Measurements from ENCODE around the gene PTAFR.

The PTAFR gene

GRCh38 chr1:28122183-28122582 is 54.3 kb downstream of the PTAFR start:
- H3K9me3 ChIP-seq (ENCODE audit: control insufficient read depth in 5 of 5, low read length in 5 of 5) = no peaks in the 10 kb centered on the region
- H3K9ac ChIP-seq (ENCODE audit: low read length in 5 of 5) = no peak overlapping the region
- no peak overlapping the region for H3K27ac ChIP-seq (ENCODE audit: low read depth, low read length)
- H3K4me1 ChIP-seq (ENCODE audit: control insufficient read depth in 5 of 5, insufficient read depth in 5 of 5, low read length in 5 of 5) = peaks cover 0 to 9% (median 3%) of the 10 kb centered on the region in 5 donors
- no peak overlapping the region for H3K4me3 ChIP-seq (ENCODE audit: low read depth in 1 of 5, low read length in 5 of 5)
- H3K36me3 ChIP-seq (ENCODE audit: control insufficient read depth in 5 of 5, insufficient read depth in 5 of 5, low read length in 5 of 5) = no peaks in the 10 kb centered on the region
- no peaks in the 10 kb centered on the region for H3K27me3 ChIP-seq (ENCODE audit: control insufficient read depth in 5 of 5, insufficient read depth in 4 of 5, low read length in 5 of 5)

- H3K4me1 ChIP-seq (ENCODE audit: control insufficient read depth in 5 of 5, insufficient read depth in 5 of 5, low read length in 5 of 5) = peaks cover 0 to 9% (median 0%) of the 10 kb centered on the region in 5 donors
- no peak overlapping the region for H3K9ac ChIP-seq (ENCODE audit: low read length in 5 of 5)
- no peak overlapping the region for H3K4me3 ChIP-seq (ENCODE audit: low read depth in 1 of 5, low read length in 5 of 5)
- H3K27ac ChIP-seq (ENCODE audit: low read depth, low read length) = no peak overlapping the region
- H3K9me3 ChIP-seq (ENCODE audit: control insufficient read depth in 5 of 5, low read length in 5 of 5) = no peaks in the 10 kb centered on the region
- H3K36me3 ChIP-seq (ENCODE audit: control insufficient read depth in 5 of 5, insufficient read depth in 5 of 5, low read length in 5 of 5) = no peaks in the 10 kb centered on the region
- H3K27me3 ChIP-seq (ENCODE audit: control insufficient read depth in 5 of 5, insufficient read depth in 4 of 5, low read length in 5 of 5) = no peaks in the 10 kb centered on the region
These were observed 56.9 kb downstream of the PTAFR start for GRCh38 chr1:28119556-28119955.

DNA sequence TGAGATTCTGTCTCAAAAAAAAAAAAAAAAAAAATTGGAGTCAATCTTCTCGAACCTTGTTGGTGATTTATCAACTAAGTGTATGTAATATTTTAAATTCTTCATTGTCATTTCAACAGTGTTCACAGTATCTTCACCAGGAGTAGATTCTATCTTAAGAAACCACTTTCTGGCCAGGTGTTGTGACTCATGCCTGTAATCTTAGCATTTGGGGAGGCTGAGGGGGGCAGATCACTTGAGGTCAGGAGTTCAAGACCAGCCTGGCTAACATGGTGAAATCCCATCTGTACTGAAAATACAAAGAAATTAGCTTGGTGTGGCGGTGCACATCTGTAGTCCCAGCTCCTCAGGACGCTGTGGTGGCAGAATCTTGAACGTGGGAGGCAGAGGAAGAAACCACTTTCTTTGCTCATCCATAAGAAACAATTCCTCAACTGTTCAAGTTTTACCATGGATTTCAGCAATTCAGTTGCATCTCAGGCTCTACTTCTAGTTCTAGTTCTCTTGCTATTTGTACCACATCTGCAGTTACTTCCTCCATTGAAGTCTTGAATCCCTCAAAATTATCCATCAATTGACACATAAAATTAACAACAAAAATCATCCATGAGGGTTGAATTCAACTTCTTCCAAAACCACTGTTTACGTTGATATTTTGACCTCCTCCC is 57.7 kb downstream of the PTAFR start:
- H3K9me3 ChIP-seq (ENCODE audit: control insufficient read depth in 5 of 5, low read length in 5 of 5) = no peaks in the 10 kb centered on the region
- H3K27me3 ChIP-seq (ENCODE audit: control insufficient read depth in 5 of 5, insufficient read depth in 4 of 5, low read length in 5 of 5) = no peaks in the 10 kb centered on the region
- no peak overlapping the region for H3K4me3 ChIP-seq (ENCODE audit: low read depth in 1 of 5, low read length in 5 of 5)
- H3K9ac ChIP-seq (ENCODE audit: low read length in 5 of 5) = no peak overlapping the region
- peaks cover 0 to 9% (median 0%) of the 10 kb centered on the region in 5 donors for H3K4me1 ChIP-seq (ENCODE audit: control insufficient read depth in 5 of 5, insufficient read depth in 5 of 5, low read length in 5 of 5)
- no peak overlapping the region for H3K27ac ChIP-seq (ENCODE audit: low read depth, low read length)
- no peaks in the 10 kb centered on the region for H3K36me3 ChIP-seq (ENCODE audit: control insufficient read depth in 5 of 5, insufficient read depth in 5 of 5, low read length in 5 of 5)

DNA sequence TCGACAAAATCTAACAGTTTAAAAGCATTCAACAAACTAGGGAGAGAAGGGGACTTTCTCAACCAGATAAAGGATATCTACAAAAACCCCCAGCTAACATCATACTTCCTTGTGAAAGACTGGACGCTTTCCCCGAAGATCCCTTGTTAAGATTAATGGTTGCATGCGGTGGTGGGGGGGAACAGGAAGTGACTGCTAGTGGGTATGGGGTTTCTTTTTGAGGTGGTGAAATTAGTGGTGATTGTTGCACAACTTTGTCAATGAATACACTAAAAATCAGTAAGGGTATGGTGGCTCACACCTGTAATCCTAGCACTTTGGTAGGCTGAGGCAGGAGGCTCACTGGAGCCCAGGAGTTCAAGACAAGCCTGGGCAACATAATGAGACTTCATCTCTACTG is 61.2 kb downstream of the PTAFR start:
- no peaks in the 10 kb centered on the region for H3K36me3 ChIP-seq (ENCODE audit: control insufficient read depth in 5 of 5, insufficient read depth in 5 of 5, low read length in 5 of 5)

DNA sequence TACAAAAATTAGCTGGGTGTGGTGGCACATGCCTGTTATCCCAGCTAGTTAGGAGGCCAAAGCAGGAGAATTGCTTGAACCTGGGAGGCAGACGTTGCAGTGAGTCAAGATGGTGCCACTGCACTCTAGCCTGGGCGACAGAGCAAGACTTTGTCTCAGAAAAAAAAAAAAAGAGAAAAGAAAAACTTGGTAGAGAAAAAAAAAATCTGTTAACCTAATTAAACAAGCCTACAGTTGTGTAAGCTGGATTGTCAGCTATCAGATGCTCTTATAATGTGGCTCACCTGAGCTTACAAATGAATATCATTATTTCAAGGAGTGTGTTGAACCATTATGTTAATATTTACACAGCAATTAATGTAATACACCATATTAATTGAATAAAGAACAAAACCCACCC is 61.6 kb downstream of the PTAFR start:
- Histone ChIP-seq H3K4me3 (ENCODE audit: low read depth in 1 of 5, low read length in 5 of 5) (no peak overlapping the region), H3K27ac (ENCODE audit: low read depth, low read length) (no peak overlapping the region), H3K9ac (ENCODE audit: low read length in 5 of 5) (no peak overlapping the region), H3K36me3 (ENCODE audit: control insufficient read depth in 5 of 5, insufficient read depth in 5 of 5, low read length in 5 of 5) (no peaks in the 10 kb centered on the region), H3K4me1 (ENCODE audit: control insufficient read depth in 5 of 5, insufficient read depth in 5 of 5, low read length in 5 of 5) (no peaks in the 10 kb centered on the region), H3K9me3 (ENCODE audit: control insufficient read depth in 5 of 5, low read length in 5 of 5) (no peaks in the 10 kb centered on the region), H3K27me3 (ENCODE audit: control insufficient read depth in 5 of 5, insufficient read depth in 4 of 5, low read length in 5 of 5) (no peaks in the 10 kb centered on the region)

More for the DNA sequence above, 61.2 kb downstream of the PTAFR start:
- H3K27me3 ChIP-seq (ENCODE audit: control insufficient read depth in 5 of 5, insufficient read depth in 4 of 5, low read length in 5 of 5) = no peaks in the 10 kb centered on the region
- H3K9me3 ChIP-seq (ENCODE audit: control insufficient read depth in 5 of 5, low read length in 5 of 5) = no peaks in the 10 kb centered on the region
- no peak overlapping the region for H3K4me3 ChIP-seq (ENCODE audit: low read depth in 1 of 5, low read length in 5 of 5)
- no peak overlapping the region for H3K9ac ChIP-seq (ENCODE audit: low read length in 5 of 5)
- no peak overlapping the region for H3K27ac ChIP-seq (ENCODE audit: low read depth, low read length)
- H3K4me1 ChIP-seq (ENCODE audit: control insufficient read depth in 5 of 5, insufficient read depth in 5 of 5, low read length in 5 of 5) = no peaks in the 10 kb centered on the region

DNA sequence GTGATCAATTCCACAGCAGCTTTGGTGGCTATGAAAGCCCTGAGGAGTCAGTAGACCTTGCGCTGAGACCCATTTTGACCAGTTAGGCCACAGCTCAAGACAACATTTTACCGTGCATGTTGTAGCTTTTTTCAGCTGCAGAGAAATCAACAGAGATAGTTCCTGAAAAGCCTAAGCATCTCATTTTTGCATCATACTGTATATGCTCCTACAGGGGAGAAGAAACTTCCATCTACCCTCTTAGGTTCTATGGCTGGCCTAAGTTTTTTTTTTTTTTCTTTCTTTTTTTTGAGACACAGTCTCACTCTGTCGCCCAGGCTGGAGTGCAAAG is 63.3 kb downstream of the PTAFR start:
- H3K27me3 ChIP-seq (ENCODE audit: control insufficient read depth in 5 of 5, insufficient read depth in 4 of 5, low read length in 5 of 5) = no peaks in the 10 kb centered on the region
- no peaks in the 10 kb centered on the region for H3K36me3 ChIP-seq (ENCODE audit: control insufficient read depth in 5 of 5, insufficient read depth in 5 of 5, low read length in 5 of 5)
- no peak overlapping the region for H3K4me3 ChIP-seq (ENCODE audit: low read depth in 1 of 5, low read length in 5 of 5)
- H3K9ac ChIP-seq (ENCODE audit: low read length in 5 of 5) = no peak overlapping the region
- H3K4me1 ChIP-seq (ENCODE audit: control insufficient read depth in 5 of 5, insufficient read depth in 5 of 5, low read length in 5 of 5) = no peaks in the 10 kb centered on the region
- H3K9me3 ChIP-seq (ENCODE audit: control insufficient read depth in 5 of 5, low read length in 5 of 5) = no peaks in the 10 kb centered on the region
- no peak overlapping the region for H3K27ac ChIP-seq (ENCODE audit: low read depth, low read length)

- Histone ChIP-seq H3K4me3 (ENCODE audit: low read depth in 1 of 5, low read length in 5 of 5) (no peak overlapping the region), H3K4me1 (ENCODE audit: control insufficient read depth in 5 of 5, insufficient read depth in 5 of 5, low read length in 5 of 5) (peaks cover 0 to 2% (median 0%) of the 10 kb centered on the region in 5 donors), H3K27ac (ENCODE audit: low read depth, low read length) (no peak overlapping the region), H3K27me3 (ENCODE audit: control insufficient read depth in 5 of 5, insufficient read depth in 4 of 5, low read length in 5 of 5) (no peaks in the 10 kb centered on the region), H3K9ac (ENCODE audit: low read length in 5 of 5) (no peak overlapping the region), H3K9me3 (ENCODE audit: control insufficient read depth in 5 of 5, low read length in 5 of 5) (no peaks in the 10 kb centered on the region), H3K36me3 (ENCODE audit: control insufficient read depth in 5 of 5, insufficient read depth in 5 of 5, low read length in 5 of 5) (no peaks in the 10 kb centered on the region)
These were observed 63.9 kb downstream of the PTAFR start for GRCh38 chr1:28112388-28113241.

- H3K36me3 ChIP-seq (ENCODE audit: control insufficient read depth in 5 of 5, insufficient read depth in 5 of 5, low read length in 5 of 5) = no peaks in the 10 kb centered on the region
- no peaks in the 10 kb centered on the region for H3K9me3 ChIP-seq (ENCODE audit: control insufficient read depth in 5 of 5, low read length in 5 of 5)
- no peak overlapping the region for H3K4me3 ChIP-seq (ENCODE audit: low read depth in 1 of 5, low read length in 5 of 5)
- H3K27me3 ChIP-seq (ENCODE audit: control insufficient read depth in 5 of 5, insufficient read depth in 4 of 5, low read length in 5 of 5) = no peaks in the 10 kb centered on the region
- peaks cover 0 to 6% (median 0%) of the 10 kb centered on the region in 5 donors for H3K4me1 ChIP-seq (ENCODE audit: control insufficient read depth in 5 of 5, insufficient read depth in 5 of 5, low read length in 5 of 5)
- no peak overlapping the region for H3K9ac ChIP-seq (ENCODE audit: low read length in 5 of 5)
- H3K27ac ChIP-seq (ENCODE audit: low read depth, low read length) = no peak overlapping the region
These were observed 65.3 kb downstream of the PTAFR start for GRCh38 chr1:28111157-28111556.

GRCh38 chr1:28110555-28110954 is 65.9 kb downstream of the PTAFR start:
- no peaks in the 10 kb centered on the region for H3K27me3 ChIP-seq (ENCODE audit: control insufficient read depth in 5 of 5, insufficient read depth in 4 of 5, low read length in 5 of 5)
- H3K27ac ChIP-seq (ENCODE audit: low read depth, low read length) = no peak overlapping the region
- peaks cover 0 to 6% (median 0%) of the 10 kb centered on the region in 5 donors for H3K4me1 ChIP-seq (ENCODE audit: control insufficient read depth in 5 of 5, insufficient read depth in 5 of 5, low read length in 5 of 5)

DNA sequence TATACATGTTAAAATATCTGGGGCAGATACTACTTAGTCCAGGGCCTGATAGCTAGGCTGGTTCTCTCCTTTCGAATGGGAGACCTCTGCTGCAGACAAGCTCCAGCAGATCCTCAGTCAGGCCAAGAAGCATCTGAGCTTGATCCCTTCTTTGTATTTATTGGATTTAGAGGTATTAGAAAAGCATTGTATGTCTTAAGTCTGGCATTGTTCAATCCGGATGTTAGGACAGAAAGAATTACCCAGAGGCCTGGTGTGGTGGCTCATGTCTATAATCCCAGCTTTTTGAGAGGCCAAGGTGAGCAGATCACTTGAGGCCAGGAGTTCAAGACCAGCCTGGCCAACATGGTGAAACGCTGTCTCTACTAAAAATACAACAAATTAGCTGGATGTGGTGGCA is 66.9 kb downstream of the PTAFR start:
- H3K9me3 ChIP-seq (ENCODE audit: control insufficient read depth in 5 of 5, low read length in 5 of 5) = no peaks in the 10 kb centered on the region
- no peaks in the 10 kb centered on the region for H3K27me3 ChIP-seq (ENCODE audit: control insufficient read depth in 5 of 5, insufficient read depth in 4 of 5, low read length in 5 of 5)
- no peak overlapping the region for H3K4me3 ChIP-seq (ENCODE audit: low read depth in 1 of 5, low read length in 5 of 5)
- H3K27ac ChIP-seq (ENCODE audit: low read depth, low read length) = no peak overlapping the region
- peaks cover 0 to 11% (median 5%) of the 10 kb centered on the region in 5 donors for H3K4me1 ChIP-seq (ENCODE audit: control insufficient read depth in 5 of 5, insufficient read depth in 5 of 5, low read length in 5 of 5)
- no peak overlapping the region for H3K9ac ChIP-seq (ENCODE audit: low read length in 5 of 5)
- H3K36me3 ChIP-seq (ENCODE audit: control insufficient read depth in 5 of 5, insufficient read depth in 5 of 5, low read length in 5 of 5) = no peaks in the 10 kb centered on the region

More at GRCh38 chr1:28110555-28110954, 65.9 kb downstream of the PTAFR start:
- no peak overlapping the region for H3K9ac ChIP-seq (ENCODE audit: low read length in 5 of 5)
- no peaks in the 10 kb centered on the region for H3K36me3 ChIP-seq (ENCODE audit: control insufficient read depth in 5 of 5, insufficient read depth in 5 of 5, low read length in 5 of 5)
- no peak overlapping the region for H3K4me3 ChIP-seq (ENCODE audit: low read depth in 1 of 5, low read length in 5 of 5)
- no peaks in the 10 kb centered on the region for H3K9me3 ChIP-seq (ENCODE audit: control insufficient read depth in 5 of 5, low read length in 5 of 5)
